GM18951 (cell line): ENCODE data around the gene PAPOLA.
"Not testable (repeated sequence)": the region's sequence is repeated elsewhere in the genome, so short reads cannot be mapped to it uniquely, and the experiment has no call there.

Source experiments
- POLR2A ChIP-seq: IDR thresholded peaks from 4 replicates; pipeline ENCODE4 v1.6.1; 2011; ENCODE audit warnings: mild to moderate bottlenecking; ENCODE audit not compliant: insufficient read length, insufficient read depth; ENCODE audit errors: extremely low read depth
- in situ Hi-C: fragments of 300-500 bp; cut with MboI; formaldehyde crosslinking; loops from one replicate; pipeline ENCODE4 v1.12.0; 2022; ENCODE audit warnings: low sequenced_read_pairs, mixed read lengths, inconsistent platforms; ENCODE audit not compliant: unreplicated experiment

The PAPOLA gene

GRCh38 chr14:96501740-96502620 lies at the start of gene PAPOLA:
TSS of gene PAPOLA (plus strand) at chr14:96502382. CDS start at chr14:96502593, 211 bp downstream.
- in situ Hi-C loops: no loop called here

GRCh38 chr14:96452684-96453083 lies 49.5 kb upstream of the PAPOLA start:
- no peak for TF ChIP-seq POLR2A
- in situ Hi-C loops: no loop called here

More at GRCh38 chr14:96501740-96502620, at the start of gene PAPOLA:
- peak; percentile 89 for TF ChIP-seq POLR2A

- in situ Hi-C loops: no loop called here
- no peak for TF ChIP-seq POLR2A
These were observed 46.6 kb upstream of the PAPOLA start for GRCh38 chr14:96455588-96455987.

GRCh38 chr14:96459851-96460250 lies 42.3 kb upstream of the PAPOLA start:
- TF ChIP-seq POLR2A: no peak
- in situ Hi-C loops: no loop called here

GRCh38 chr14:96461950-96462798 lies 40.0 kb upstream of the PAPOLA start:
- in situ Hi-C loops: no loop called here
- no peak for TF ChIP-seq POLR2A

GRCh38 chr14:96464136-96464535 lies 38.0 kb upstream of the PAPOLA start:
- in situ Hi-C loops: no loop called here

GRCh38 chr14:96466918-96467317 lies 35.3 kb upstream of the PAPOLA start:
- no peak for TF ChIP-seq POLR2A
- in situ Hi-C loops: no loop called here

More at GRCh38 chr14:96464136-96464535, 38.0 kb upstream of the PAPOLA start:
- TF ChIP-seq POLR2A: no peak

GRCh38 chr14:96470331-96470730 lies 31.9 kb upstream of the PAPOLA start:
- no peak for TF ChIP-seq POLR2A
- in situ Hi-C loops: no loop called here

GRCh38 chr14:96470967-96471366 lies 31.2 kb upstream of the PAPOLA start:
- in situ Hi-C loops: not testable (repeated sequence)

- in situ Hi-C loops: no loop called here
- TF ChIP-seq POLR2A: no peak
These were observed 24.1 kb upstream of the PAPOLA start for GRCh38 chr14:96478119-96478518.

- no peak for TF ChIP-seq POLR2A
- in situ Hi-C loops: no loop called here
These were observed 22.6 kb upstream of the PAPOLA start for GRCh38 chr14:96479435-96480146.

- no peak for TF ChIP-seq POLR2A
- in situ Hi-C loops: no loop called here
These were observed 20.4 kb upstream of the PAPOLA start for GRCh38 chr14:96481731-96482314.

GRCh38 chr14:96482986-96483385 lies 19.2 kb upstream of the PAPOLA start:
- in situ Hi-C loops: no loop called here

GRCh38 chr14:96484399-96484798 lies 17.8 kb upstream of the PAPOLA start:
- in situ Hi-C loops: no loop called here
- no peak for TF ChIP-seq POLR2A

More at GRCh38 chr14:96482986-96483385, 19.2 kb upstream of the PAPOLA start:
- TF ChIP-seq POLR2A: no peak
